ENCODE measurements around the gene DMBX1.

- TF ChIP-seq CTCF (IDR thresholded peaks at IDR 0.05) (no peak), POLR2A (IDR thresholded peaks at IDR 0.05) (no peak)
Measured at GRCh38 chr1:46473991-46474390, 15.6 kb upstream of the DMBX1 start.
